H1 (cell line): ENCODE results near the gene GALNT18. TPM values are rescaled to one million over a fixed set of nuclear protein-coding genes. Genes with fewer than 3 reads are reported as not detected.
"Not testable (repeated sequence)": the region's sequence is repeated elsewhere in the genome, so short reads cannot be mapped to it uniquely, and the experiment has no call there.

ENCODE experiments used
- CTCF ChIA-PET: fragments of 300-600 bp; sonication (Branson Sonifier 250); formaldehyde crosslinking; loops from one replicate; lab custom pipeline; 2021; ENCODE audit not compliant: partially characterized antibody; lab: Charles Lee
- POLR2A ChIA-PET: fragments of 300-600 bp; sonication (Branson Sonifier 250); formaldehyde crosslinking; loops from one replicate; lab custom pipeline; 2021; ENCODE audit warnings: inconsistent platforms; ENCODE audit not compliant: partially characterized antibody; lab: Charles Lee
- DNase-seq, 2 experiments: peaks; one replicate each; pipeline versions ENCODE4 v3.0.0 to v3.0.0-alpha.2; 2010 to 2022; ENCODE audit warnings: low spot score in 2 of 2, low read depth in 1 of 2, mixed read lengths in 1 of 2
- FAIRE-seq: peaks from 2 replicates; lab custom pipeline; 2011; peaks lifted over from hg19 to GRCh38; lab: Jason Lieb, UNC
- H2AFZ ChIP-seq: 2 replicates; pipeline ENCODE4 v1.8.1; 2012; ENCODE audit warnings: low read length, inconsistent platforms
- H2AK5ac ChIP-seq: 2 replicates; pipeline ENCODE4 v1.6.1; 2013; ENCODE audit warnings: low read depth, low read length
- H2BK120ac ChIP-seq: replicated peaks from 2 replicates; pipeline ENCODE3; 2013; ENCODE audit warnings: low read depth, low read length, inconsistent platforms
- H2BK12ac ChIP-seq: 2 replicates; pipeline ENCODE4 v1.6.1; 2013; ENCODE audit warnings: low read depth, low read length
- H2BK15ac ChIP-seq: 2 replicates; pipeline ENCODE4 v1.6.1; 2013; ENCODE audit warnings: low read length
- H2BK20ac ChIP-seq: 2 replicates; pipeline ENCODE4 v1.6.1; 2013; ENCODE audit warnings: low read length
- H2BK5ac ChIP-seq: 2 replicates; pipeline ENCODE4 v1.6.1; 2013; ENCODE audit warnings: low read depth, low read length
- H3K14ac ChIP-seq: 2 replicates; pipeline ENCODE4 v1.6.1; 2013; ENCODE audit warnings: inconsistent platforms; ENCODE audit not compliant: insufficient read length
- H3K18ac ChIP-seq: 2 replicates; pipeline ENCODE4 v1.6.1; 2013; ENCODE audit warnings: low read length; ENCODE audit errors: extremely low read depth
- H3K23ac ChIP-seq: 2 replicates; pipeline ENCODE4 v1.6.1; 2013; ENCODE audit warnings: inconsistent platforms; ENCODE audit not compliant: insufficient read length
- H3K23me2 ChIP-seq: 2 replicates; pipeline ENCODE4 v1.6.1; 2013; ENCODE audit warnings: low read depth, low read length
- H3K27ac ChIP-seq: 2 replicates; pipeline ENCODE4 v1.6.1; 2011; ENCODE audit warnings: low read depth, low read length, inconsistent platforms
- H3K27me3 ChIP-seq, 4 experiments: replicated peaks in 1 of 4; 1 replicate in 1 of 4; 2 replicates in 3 of 4; pipeline versions ENCODE4 v1.6.1 to v1.8.1; 2011 to 2013; ENCODE audit warnings: low read length in 3 of 4, mild to moderate bottlenecking in 3 of 4, inconsistent platforms in 2 of 4, mixed read lengths in 2 of 4, moderate library complexity in 1 of 4; ENCODE audit not compliant: control insufficient read depth in 3 of 4, insufficient read depth in 3 of 4; ENCODE audit errors: extremely low read depth in 1 of 4
- H3K36me3 ChIP-seq, 4 experiments: 2 replicates each; pipeline versions ENCODE4 v1.6.1 to v1.8.1; 2011 to 2013; ENCODE audit warnings: mild to moderate bottlenecking in 4 of 4, low read length in 3 of 4, moderate library complexity in 2 of 4, control low read depth in 1 of 4, inconsistent platforms in 1 of 4; ENCODE audit not compliant: insufficient read depth in 4 of 4, control insufficient read depth in 2 of 4
- H3K4ac ChIP-seq: replicated peaks from 2 replicates; pipeline ENCODE3; 2013; ENCODE audit warnings: low read length, low read depth, mixed read lengths, inconsistent platforms; ENCODE audit not compliant: insufficient read length
- H3K4me1 ChIP-seq, 4 experiments: replicated peaks in 1 of 4; 1 replicate in 1 of 4; 2 replicates in 3 of 4; pipeline versions ENCODE4 v1.6.1 to v1.8.1; 2011 to 2013; ENCODE audit warnings: low read length in 3 of 4, inconsistent platforms in 2 of 4, mixed read lengths in 1 of 4; ENCODE audit not compliant: insufficient read depth in 4 of 4, control insufficient read depth in 3 of 4
- H3K4me2 ChIP-seq, 2 experiments: 2 replicates each; pipeline versions ENCODE4 v1.6.1 to v1.8.1; 2011 to 2013; ENCODE audit warnings: low read depth in 2 of 2, low read length in 2 of 2, control low read depth in 1 of 2, inconsistent platforms in 1 of 2, mild to moderate bottlenecking in 1 of 2; ENCODE audit not compliant: insufficient read depth in 1 of 2
- H3K4me3 ChIP-seq, 4 experiments: fragments of 200-600, 300-600 bp in 1 of 4; sonication (generic), shearing (Covaris generic), sonication (Bioruptor Twin) in 1 of 4; 2 replicates each; pipeline versions ENCODE4 v1.5.1 to v1.8.1; 2011 to 2016; ENCODE audit warnings: low read length in 4 of 4, low read depth in 3 of 4, control low read depth in 2 of 4, inconsistent platforms in 2 of 4, mild to moderate bottlenecking in 2 of 4, mixed read lengths in 1 of 4, moderate library complexity in 1 of 4; ENCODE audit not compliant: insufficient read depth in 2 of 4; ENCODE audit errors: extremely low read depth in 1 of 4
- H3K56ac ChIP-seq: replicated peaks from 2 replicates; pipeline ENCODE3; 2013; ENCODE audit warnings: low read depth, mild to moderate bottlenecking, mixed read lengths, low read length, inconsistent platforms; ENCODE audit not compliant: insufficient read length
- H3K79me1 ChIP-seq: 2 replicates; pipeline ENCODE4 v1.6.1; 2013; ENCODE audit warnings: low read depth, low read length, control low read depth
- H3K79me2 ChIP-seq, 2 experiments: 2 replicates each; pipeline versions ENCODE4 v1.6.1 to v1.8.1; 2012 to 2013; ENCODE audit warnings: low read length in 2 of 2, mild to moderate bottlenecking in 2 of 2, inconsistent platforms in 1 of 2; ENCODE audit not compliant: insufficient read depth in 2 of 2, control insufficient read depth in 1 of 2
- H3K9ac ChIP-seq, 4 experiments: replicated peaks in 1 of 4; 1 replicate in 1 of 4; 2 replicates in 3 of 4; pipeline versions ENCODE4 v1.6.1 to v1.8.1; 2011 to 2013; ENCODE audit warnings: low read depth in 3 of 4, low read length in 3 of 4, control low read depth in 2 of 4, mild to moderate bottlenecking in 2 of 4, moderate library complexity in 2 of 4, inconsistent platforms in 1 of 4; ENCODE audit errors: extremely low read depth in 1 of 4
- H3K9me3 ChIP-seq, 2 experiments: 2 replicates each; pipeline versions ENCODE4 v1.6.1 to v1.8.1; 2012 to 2013; ENCODE audit warnings: mild to moderate bottlenecking in 2 of 2, moderate library complexity in 2 of 2, control low read depth in 1 of 2, inconsistent platforms in 1 of 2, low read depth in 1 of 2, low read length in 1 of 2, mixed read lengths in 1 of 2; ENCODE audit not compliant: insufficient read depth in 2 of 2
- H4K20me1 ChIP-seq, 2 experiments: replicated peaks in 1 of 2; 2 replicates each; pipeline versions ENCODE3 to v1.8.1; 2011 to 2013; ENCODE audit warnings: inconsistent platforms in 2 of 2, low read length in 2 of 2, mild to moderate bottlenecking in 1 of 2; ENCODE audit not compliant: insufficient read depth in 2 of 2, control insufficient read depth in 1 of 2
- H4K5ac ChIP-seq: 2 replicates; pipeline ENCODE4 v1.6.1; 2013; ENCODE audit warnings: low read length, low read depth, mixed read lengths, inconsistent platforms; ENCODE audit not compliant: insufficient read length
- H4K8ac ChIP-seq: 2 replicates; pipeline ENCODE4 v1.8.0; 2013; ENCODE audit warnings: mild to moderate bottlenecking, moderate library complexity, low read length, inconsistent platforms; ENCODE audit not compliant: insufficient read depth; ENCODE audit errors: extremely low read depth
- H4K91ac ChIP-seq: replicated peaks from 2 replicates; pipeline ENCODE3; 2013; ENCODE audit warnings: low read length, mixed read lengths, inconsistent platforms; ENCODE audit not compliant: insufficient read length
- WGBS, 2 experiments: shearing (Covaris generic) in 1 of 2; methylation state at CpG; one replicate each; pipeline versions ENCODE4 v1.1.6 to v1.1.7; 2013 to 2015; ENCODE audit warnings: low lambda C conversion rate in 2 of 2, mixed read lengths in 2 of 2, inconsistent platforms in 1 of 2, low coverage in 1 of 2, missing lambda C conversion rate in 1 of 2; ENCODE audit not compliant: insufficient replicate concordance in 2 of 2, insufficient coverage in 1 of 2, insufficient read length in 1 of 2; ENCODE audit errors: extremely low coverage in 1 of 2, missing lambda C conversion rate in 1 of 2; 5-methylcytosine and 5-hydroxymethylcytosine counted together
- polyA plus RNA-seq, 7 experiments: library from polyadenylated mRNA; depleted of rRNA in 3 of 7; stranded (reverse) in 5 of 7; unstranded in 2 of 7; fragments of >200 nt in 5 of 7; fragments of 200-250 nt in 2 of 7; gene quantifications; 1 replicate in 5 of 7; 2 replicates in 1 of 7; 4 replicates in 1 of 7; pipeline versions ENCODE4 v1.2.1 to v1.2.3, GENCODE V29; 2011 to 2013; ENCODE audit warnings: missing spikeins in 2 of 7, mixed read lengths in 2 of 7
- total RNA-seq: library from RNA; stranded (reverse); fragmentation: NEBNext Ultra II Directional; extraction: Animal tissue kit (Norgen Biotek cat#: 25700); gene quantifications from 2 replicates; pipeline ENCODE4 v1.2.1, GENCODE V29; 2021

GALNT18 gene
- total and polyA plus RNA-seq, 2 of the 8 experiments (the other 6 are each of a cell fraction or from before 2014, with no cell fraction given) = 6.0 to 9.4 TPM

- H2BK120ac ChIP-seq, H4K20me1 ChIP-seq, H3K9me3 ChIP-seq, H3K4ac ChIP-seq, H2AK5ac ChIP-seq, H2BK15ac ChIP-seq, H3K9ac ChIP-seq, H3K79me2 ChIP-seq, H3K4me3 ChIP-seq, H3K27ac ChIP-seq, H3K79me1 ChIP-seq, H3K14ac ChIP-seq, H2BK5ac ChIP-seq, H3K23ac ChIP-seq, H3K23me2 ChIP-seq, H3K56ac ChIP-seq, FAIRE-seq, POLR2A ChIA-PET, H4K8ac ChIP-seq, H3K4me1 ChIP-seq, H4K5ac ChIP-seq, H4K91ac ChIP-seq, H3K36me3 ChIP-seq, CTCF ChIA-PET, H2AFZ ChIP-seq, H3K18ac ChIP-seq, H3K27me3 ChIP-seq, H2BK20ac ChIP-seq, H2BK12ac ChIP-seq, H3K4me2 ChIP-seq, DNase-seq: not testable (repeated sequence)
- 93% methylated on average over 11 of the region's 11 CpGs; no CpG with 5 or more reads in 1 of the 2 experiments for WGBS, 2 experiments
These were observed 268.9 kb downstream of the GALNT18 start, which contains the start of gene CSNK2A3 for GRCh38 chr11:11352878-11353277. Gene CSNK2A3 (minus strand): TSS chr11:11353250. CDS start chr11:11353119, 131 bp downstream.

- H3K27me3 ChIP-seq, H3K4me2 ChIP-seq, H3K27ac ChIP-seq, H3K56ac ChIP-seq, H3K9me3 ChIP-seq, H3K79me1 ChIP-seq, H3K9ac ChIP-seq, H2BK20ac ChIP-seq, H3K79me2 ChIP-seq, H3K36me3 ChIP-seq, FAIRE-seq, H3K23ac ChIP-seq, H3K4ac ChIP-seq, H3K23me2 ChIP-seq, H4K91ac ChIP-seq, H2BK120ac ChIP-seq, H4K8ac ChIP-seq, POLR2A ChIA-PET, H2BK15ac ChIP-seq, H4K5ac ChIP-seq, H3K14ac ChIP-seq, H2BK12ac ChIP-seq, H2AFZ ChIP-seq, H2BK5ac ChIP-seq, DNase-seq, H3K4me1 ChIP-seq, H3K18ac ChIP-seq, H3K4me3 ChIP-seq, H4K20me1 ChIP-seq, H2AK5ac ChIP-seq: not testable (repeated sequence)
- WGBS, 2 experiments = 84% methylated on average over 8 of the region's 10 CpGs; no CpG with 5 or more reads in 1 of the 2 experiments
- CTCF ChIA-PET = interaction anchor here (0.6 to 1.4 kb wide), 5 partner anchors 14 to 516 kb away, joined by 3 to 10 read pairs (median 4); no protein-coding TSS in a partner anchor
These were observed 270.0 kb downstream of the GALNT18 start for GRCh38 chr11:11351851-11352250.
